Measurements from ENCODE around the gene GLP1R. TPM values are rescaled to one million over a fixed set of nuclear protein-coding genes. Genes with fewer than 3 reads are reported as not detected.

GLP1R gene
- total and polyA plus RNA-seq, 2 of the 13 experiments (the other 11 are each of a cell fraction or from before 2014, with no cell fraction given), result not detected

DNA sequence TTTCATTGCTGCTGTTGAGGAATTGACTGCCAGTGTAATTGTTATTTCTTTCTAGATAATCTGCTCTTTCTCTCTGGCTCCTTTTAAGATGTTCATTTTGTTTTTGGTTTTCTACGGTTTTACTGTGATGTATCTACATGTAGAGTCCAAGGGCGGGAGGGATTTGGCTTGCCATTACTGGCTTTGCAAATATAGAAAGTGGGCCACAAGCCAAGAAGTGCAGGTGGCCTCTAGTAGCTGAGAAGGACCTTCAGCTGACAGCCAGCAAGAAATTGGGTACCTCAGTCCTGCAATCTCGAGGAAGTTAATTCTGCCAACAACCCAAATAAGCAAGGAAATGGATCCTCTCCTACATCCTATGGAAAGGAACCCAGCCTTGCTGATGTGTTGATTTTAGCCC, 42.8 kb upstream of the GLP1R start (continued):
- no peak for TF ChIP-seq ETV5 (CRISPR knock-in tag; IDR thresholded peaks at IDR 0.05; ENCODE audit: borderline replicate concordance)
- no peak for TF ChIP-seq E2F1 (CRISPR knock-in tag; IDR thresholded peaks at IDR 0.05)
- no peak for TF ChIP-seq ZNF550 (CRISPR knock-in tag; IDR thresholded peaks at IDR 0.05; ENCODE audit: borderline replicate concordance)
- no peak for TF ChIP-seq TIGD3 (CRISPR knock-in tag; IDR thresholded peaks at IDR 0.05; ENCODE audit: borderline replicate concordance)
- no peak for TF ChIP-seq CAMTA2 (CRISPR knock-in tag; IDR thresholded peaks at IDR 0.05; ENCODE audit: borderline replicate concordance)

DNA sequence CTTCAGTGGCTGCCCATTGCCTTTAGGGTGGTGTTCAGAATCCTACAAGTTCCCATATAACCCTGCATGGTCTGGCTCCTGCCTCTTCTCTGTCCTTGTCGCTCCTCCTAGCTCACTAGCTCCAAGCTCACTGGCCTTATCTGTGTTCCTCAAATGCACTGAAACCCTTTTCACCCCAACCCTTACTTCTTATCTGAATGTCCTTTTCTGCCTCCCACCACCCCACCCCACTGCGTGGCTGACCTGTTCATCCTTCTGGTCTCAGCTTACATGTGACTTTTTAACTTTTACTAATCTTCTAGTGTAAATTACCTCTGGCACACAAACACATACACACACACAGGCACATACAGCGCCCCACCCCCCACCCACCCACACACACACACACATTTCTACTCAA, 41.0 kb upstream of the GLP1R start:
- in situ Hi-C loops (cut with HindIII; ENCODE audit: extremely low pct_ligation_motif_present, low pct_unique_long_range_greater_than_20kb), result loop anchor here (10.0 kb wide), 1 partner anchor 297 kb away; no protein-coding TSS in a partner anchor
- 9% methylated on average over 3 of the region's 3 CpGs for WGBS (ENCODE audit: low lambda C conversion rate)

More for the DNA sequence above, 41.0 kb upstream of the GLP1R start:
- no peaks in the 10 kb centered on the region for H3K4me1 ChIP-seq (ENCODE audit: insufficient read depth, low read length)
- TF ChIP-seq, protein P1, sequence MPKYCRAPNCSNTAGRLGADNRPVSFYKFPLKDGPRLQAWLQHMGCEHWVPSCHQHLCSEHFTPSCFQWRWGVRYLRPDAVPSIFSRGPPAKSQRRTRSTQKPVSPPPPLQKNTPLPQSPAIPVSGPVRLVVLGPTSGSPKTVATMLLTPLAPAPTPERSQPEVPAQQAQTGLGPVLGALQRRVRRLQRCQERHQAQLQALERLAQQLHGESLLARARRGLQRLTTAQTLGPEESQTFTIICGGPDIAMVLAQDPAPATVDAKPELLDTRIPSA (CRISPR knock-in tag; IDR thresholded peaks at IDR 0.05; ENCODE audit: borderline replicate concordance), result no peak
- TF ChIP-seq MLX (CRISPR knock-in tag; IDR thresholded peaks at IDR 0.05) (no peak), SOX13 (IDR thresholded peaks at IDR 0.05) (no peak), SOX13 (CRISPR knock-in tag; conservative IDR thresholded peaks at IDR 0.05 in 1 of 2, IDR thresholded peaks at IDR 0.05 in 1 of 2) (no peak), MAF1 (CRISPR knock-in tag; IDR thresholded peaks at IDR 0.05; ENCODE audit: borderline replicate concordance) (no peak), POLR2AphosphoS2 (IDR thresholded peaks at IDR 0.05; ENCODE audit: low read depth, low read length) (no peak), ZSCAN21 (CRISPR knock-in tag; IDR thresholded peaks at IDR 0.05; ENCODE audit: borderline replicate concordance) (no peak)
- ChIA-PET POLR2A (no interaction called here), CTCF (ENCODE audit: low intra/inter-chr PET ratio, low total read pairs) (no interaction called here)
- H3K9ac ChIP-seq (ENCODE audit: insufficient read depth, low read depth, low read length), result no peak overlapping the region
- H3K79me2 ChIP-seq (ENCODE audit: insufficient read depth, low read length), result no peaks in the 10 kb centered on the region
- no peak overlapping the region for H3K4me3 ChIP-seq (replicated peaks in 1 of 3; ENCODE audit: insufficient read depth in 1 of 3, low read depth in 2 of 3, low read length in 3 of 3)
- DNase-seq (ENCODE audit: low spot score) (no peak), FAIRE-seq (no peak), ATAC-seq (no peak)
- H2AFZ ChIP-seq (ENCODE audit: low read length), result no peak overlapping the region
- no TSS peak for BruUV-seq (replicated peaks)
- H4K20me1 ChIP-seq (ENCODE audit: insufficient read depth, low read length), result no peaks in the 10 kb centered on the region
- no peaks in the 10 kb centered on the region for H3K9me3 ChIP-seq (ENCODE audit: low read length)
- H3K27me3 ChIP-seq (ENCODE audit: control insufficient read depth in 1 of 2, insufficient read depth in 2 of 2, low read length in 2 of 2), result no peaks in the 10 kb centered on the region; a peak in 1 of 5 replicates
- intact Hi-C loops (cut with micrococcal nuclease; ENCODE audit: unreplicated experiment), result no loop called here
- no peak overlapping the region for H3K4me2 ChIP-seq (ENCODE audit: low read depth, low read length)
- H3K36me3 ChIP-seq (replicated peaks in 1 of 2; ENCODE audit: control insufficient read depth in 1 of 2, insufficient read depth in 2 of 2, low read length in 2 of 2), result no peaks in the 10 kb centered on the region
- H3K27ac ChIP-seq (ENCODE audit: extremely low read length, insufficient read depth, low read length), result no peak overlapping the region
